Measurements from ENCODE around the gene C11orf86. TPM values are rescaled to one million over a fixed set of nuclear protein-coding genes. Genes with fewer than 3 reads are reported as not detected.

The C11orf86 gene
- total and polyA plus RNA-seq, 2 experiments from 2014 or later = not detected

DNA sequence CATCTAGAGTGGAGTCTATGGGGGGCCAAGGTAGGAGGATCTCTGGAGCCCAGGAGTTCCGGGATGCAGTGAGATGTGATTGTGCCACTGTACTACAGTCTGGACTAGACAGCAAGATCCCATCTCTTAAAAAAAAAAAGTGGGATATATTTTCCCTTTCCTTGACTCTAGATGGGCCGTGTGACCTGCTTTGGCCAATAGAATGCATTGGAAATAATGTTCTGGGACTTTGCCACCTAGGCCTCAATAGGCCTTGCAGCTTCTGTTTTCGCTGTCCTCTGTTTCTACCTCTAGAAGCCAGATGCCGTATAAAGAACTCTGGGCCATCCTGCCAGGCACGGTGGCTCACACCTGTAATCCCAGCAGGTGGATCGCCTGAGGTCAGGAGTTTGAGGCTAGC, 3.6 kb downstream of the C11orf86 start:
- TF ChIP-seq, protein P1, sequence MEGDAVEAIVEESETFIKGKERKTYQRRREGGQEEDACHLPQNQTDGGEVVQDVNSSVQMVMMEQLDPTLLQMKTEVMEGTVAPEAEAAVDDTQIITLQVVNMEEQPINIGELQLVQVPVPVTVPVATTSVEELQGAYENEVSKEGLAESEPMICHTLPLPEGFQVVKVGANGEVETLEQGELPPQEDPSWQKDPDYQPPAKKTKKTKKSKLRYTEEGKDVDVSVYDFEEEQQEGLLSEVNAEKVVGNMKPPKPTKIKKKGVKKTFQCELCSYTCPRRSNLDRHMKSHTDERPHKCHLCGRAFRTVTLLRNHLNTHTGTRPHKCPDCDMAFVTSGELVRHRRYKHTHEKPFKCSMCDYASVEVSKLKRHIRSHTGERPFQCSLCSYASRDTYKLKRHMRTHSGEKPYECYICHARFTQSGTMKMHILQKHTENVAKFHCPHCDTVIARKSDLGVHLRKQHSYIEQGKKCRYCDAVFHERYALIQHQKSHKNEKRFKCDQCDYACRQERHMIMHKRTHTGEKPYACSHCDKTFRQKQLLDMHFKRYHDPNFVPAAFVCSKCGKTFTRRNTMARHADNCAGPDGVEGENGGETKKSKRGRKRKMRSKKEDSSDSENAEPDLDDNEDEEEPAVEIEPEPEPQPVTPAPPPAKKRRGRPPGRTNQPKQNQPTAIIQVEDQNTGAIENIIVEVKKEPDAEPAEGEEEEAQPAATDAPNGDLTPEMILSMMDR (IDR thresholded peaks at IDR 0.05; ENCODE audit: low read depth, low read length) = no peak
- Histone ChIP-seq H3K4me1 (ENCODE audit: low read depth) (no peaks in the 10 kb centered on the region), H3K27me3 (no peaks in the 10 kb centered on the region), H3K36me3 (no peaks in the 10 kb centered on the region), H3K9me3 (ENCODE audit: low read depth) (no peaks in the 10 kb centered on the region), H3K4me3 (no peak overlapping the region), H3K27ac (no peak overlapping the region)
- DNase-seq (ENCODE audit: low read depth in 1 of 2, low spot score in 1 of 2) = no peak

DNA sequence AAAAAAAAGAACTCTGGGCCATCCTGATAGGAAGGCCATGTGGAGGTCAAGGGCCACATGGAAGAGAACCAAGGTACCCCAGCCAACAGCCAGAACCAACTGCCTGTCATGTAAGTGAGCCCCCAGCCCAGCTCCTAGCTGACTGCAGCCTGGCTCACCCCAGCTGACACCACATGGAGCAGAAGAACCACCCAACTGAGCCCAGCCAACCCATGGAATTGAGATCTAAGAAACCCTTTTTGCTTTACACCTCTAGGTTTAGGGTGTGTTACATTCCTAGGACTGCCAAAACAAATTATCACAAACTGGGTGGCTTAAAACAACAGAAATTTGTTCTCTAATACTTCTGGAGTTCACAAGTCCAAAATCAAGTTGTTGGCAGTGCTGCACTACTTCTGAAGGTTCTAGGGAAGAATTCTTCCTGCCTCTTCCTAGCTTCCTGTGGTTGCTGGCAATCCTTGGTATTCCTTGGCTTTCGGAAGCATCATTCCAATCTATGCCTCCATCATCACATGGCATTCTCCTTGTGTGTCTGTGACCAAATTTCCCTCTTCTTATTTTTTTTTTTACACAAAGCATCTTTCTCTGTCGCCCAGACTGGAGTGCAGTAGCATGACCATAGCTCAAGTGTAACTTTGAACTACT, 4.4 kb downstream of the C11orf86 start:
- Histone ChIP-seq H3K4me1 (ENCODE audit: low read depth) (no peaks in the 10 kb centered on the region), H3K27ac (no peak overlapping the region), H3K4me3 (no peak overlapping the region), H3K27me3 (no peaks in the 10 kb centered on the region), H3K36me3 (no peaks in the 10 kb centered on the region), H3K9me3 (ENCODE audit: low read depth) (no peaks in the 10 kb centered on the region)
- no peak for DNase-seq (ENCODE audit: low read depth in 1 of 2, low spot score in 1 of 2)
- TF ChIP-seq, protein P1 (IDR thresholded peaks at IDR 0.05; ENCODE audit: low read depth, low read length) = no peak

DNA sequence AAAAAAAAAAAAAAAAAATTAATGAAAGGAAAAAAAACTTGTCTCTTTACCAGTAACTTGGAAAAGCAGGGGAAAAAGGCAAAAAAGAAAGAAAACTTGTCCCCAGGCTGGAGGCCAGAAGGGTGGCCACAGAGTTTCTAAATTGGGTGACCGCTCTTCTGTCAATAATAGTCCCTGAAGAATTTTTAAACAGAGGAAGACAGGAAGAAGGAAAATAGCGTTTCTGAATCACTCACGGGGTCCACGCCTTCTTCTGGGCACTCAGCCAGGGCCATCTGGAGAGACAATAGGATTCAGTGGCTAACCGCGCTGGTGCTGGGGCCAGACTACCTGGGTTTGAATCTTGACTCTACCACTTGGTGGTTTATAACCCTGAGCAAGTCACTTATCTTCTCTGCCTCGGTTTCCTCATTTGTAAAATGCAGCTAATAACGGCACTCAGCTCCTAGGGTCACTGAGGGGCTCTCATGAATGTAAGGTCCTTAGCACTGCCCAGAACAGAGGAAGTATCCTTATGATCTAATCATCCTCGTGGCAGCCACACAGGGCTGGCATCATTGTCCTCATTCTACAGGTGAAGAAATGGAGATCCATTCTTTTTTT, 7.0 kb downstream of the C11orf86 start:
- TF ChIP-seq, protein P1 (IDR thresholded peaks at IDR 0.05; ENCODE audit: low read depth, low read length) = no peak
- Histone ChIP-seq H3K27me3 (no peaks in the 10 kb centered on the region), H3K36me3 (no peaks in the 10 kb centered on the region), H3K4me3 (no peak overlapping the region), H3K27ac (no peak overlapping the region), H3K4me1 (ENCODE audit: low read depth) (peaks cover under 1% of the 10 kb centered on the region), H3K9me3 (ENCODE audit: low read depth) (no peaks in the 10 kb centered on the region)
- peak in 1 of 2 donors; percentile 89 for DNase-seq (ENCODE audit: low read depth in 1 of 2, low spot score in 1 of 2)

DNA sequence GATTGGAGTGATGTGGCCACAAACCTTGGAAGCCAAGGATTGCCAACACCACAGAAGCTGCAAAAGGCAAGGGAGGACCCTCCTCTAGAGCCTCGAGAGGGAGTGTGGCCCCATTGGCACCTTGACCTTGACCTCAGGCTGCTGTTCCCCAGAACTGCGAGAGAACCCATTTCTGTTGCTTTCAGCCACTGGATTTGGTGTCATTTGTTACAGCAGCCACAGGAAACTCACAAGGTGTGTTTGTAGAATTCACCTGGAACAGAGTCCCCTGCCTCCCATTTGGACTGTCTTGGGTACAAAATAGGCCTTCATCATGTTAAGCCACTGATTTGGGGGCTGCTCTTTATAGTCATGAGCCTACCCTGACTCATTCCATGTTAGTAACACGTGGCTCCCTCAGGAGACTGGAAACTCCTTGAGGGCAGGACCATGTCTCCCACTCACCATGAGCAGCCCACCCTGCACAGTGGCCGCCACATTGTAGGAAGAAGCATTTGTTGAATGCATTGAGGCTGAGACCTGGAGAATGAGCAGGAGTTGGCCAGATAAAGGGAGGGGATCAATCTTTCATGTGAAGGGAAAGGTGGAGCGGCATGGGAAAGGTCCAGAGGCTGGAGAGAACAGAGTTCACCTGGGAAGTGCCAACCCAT, 8.3 kb downstream of the C11orf86 start:
- no peak overlapping the region for H3K27ac ChIP-seq
- H3K4me1 ChIP-seq (ENCODE audit: low read depth) = peaks cover 7% of the 10 kb centered on the region
- DNase-seq (ENCODE audit: low read depth in 1 of 2, low spot score in 1 of 2) = no peak
- TF ChIP-seq, protein P1 (IDR thresholded peaks at IDR 0.05; ENCODE audit: low read depth, low read length) = no peak
- H3K9me3 ChIP-seq (ENCODE audit: low read depth) = no peaks in the 10 kb centered on the region
- no peaks in the 10 kb centered on the region for H3K27me3 ChIP-seq
- H3K4me3 ChIP-seq = no peak overlapping the region
- H3K36me3 ChIP-seq = no peaks in the 10 kb centered on the region

DNA sequence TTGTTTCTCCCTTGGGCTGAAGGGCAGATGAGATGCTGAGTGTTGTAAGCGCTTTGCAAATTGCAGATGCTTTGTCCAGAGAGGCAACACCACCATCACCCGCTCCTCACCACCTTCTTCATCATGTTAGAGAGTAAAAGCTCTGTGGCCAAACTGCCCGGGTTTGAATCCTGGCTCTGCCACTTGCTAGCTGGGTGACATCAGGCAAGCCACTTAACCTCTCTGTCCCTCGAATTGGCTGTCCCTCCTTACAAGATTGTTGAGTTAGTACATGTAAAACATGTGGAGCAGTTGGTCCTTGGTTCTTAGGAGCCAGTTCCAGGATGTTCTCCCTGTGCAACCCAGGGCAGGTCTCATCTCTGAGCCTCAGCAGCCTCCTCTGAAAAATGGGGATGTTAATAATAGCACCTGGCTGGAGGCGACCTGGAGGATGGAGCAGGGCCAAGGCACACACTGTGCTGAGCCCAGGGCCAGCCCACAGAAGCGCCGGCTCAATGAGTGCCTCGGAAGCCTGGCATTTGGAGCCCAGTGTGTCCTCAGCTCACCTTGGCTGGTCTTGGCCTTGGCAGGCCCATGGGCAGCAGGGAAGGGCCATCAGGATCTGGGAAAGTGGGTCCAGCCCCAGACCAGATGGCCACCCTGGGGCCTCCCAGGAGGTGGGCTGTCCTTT, 10.5 kb downstream of the C11orf86 start:
- no peak overlapping the region for H3K4me3 ChIP-seq
- H3K27ac ChIP-seq = no peak overlapping the region
- H3K36me3 ChIP-seq = no peaks in the 10 kb centered on the region
- TF ChIP-seq, protein P1 (IDR thresholded peaks at IDR 0.05; ENCODE audit: low read depth, low read length) = no peak
- H3K9me3 ChIP-seq (ENCODE audit: low read depth) = no peaks in the 10 kb centered on the region
- H3K27me3 ChIP-seq = no peaks in the 10 kb centered on the region
- DNase-seq (ENCODE audit: low read depth in 1 of 2, low spot score in 1 of 2) = no peak
- peaks cover 7% of the 10 kb centered on the region for H3K4me1 ChIP-seq (ENCODE audit: low read depth)

Measured in cardiac muscle cell (in vitro differentiated cells and primary cell).